PC-3 (cell line): ENCODE data around the gene TOR2A. TPM values are rescaled to one million over a fixed set of nuclear protein-coding genes. Genes with fewer than 3 reads are reported as not detected.

Source experiments
- ATAC-seq: fragments of 200-7000 bp; cut with Tn5 transposase; 2 replicates; pipeline ENCODE4 v1.9.1; 2020; ENCODE audit warnings: mild to moderate bottlenecking, moderate library complexity
- BruUV-seq: library from RNA; stranded (reverse); fragments of 400-500 nt; replicated peaks from 2 replicates; lab custom pipeline; 2021; lab: Mats Ljungman, UMichigan
- CTCF ChIA-PET: fragments of 300-600 bp; sonication (Branson Sonifier 250); formaldehyde crosslinking; loops from one replicate; lab custom pipeline; 2022; ENCODE audit warnings: antibody characterized with exemption; lab: Charles Lee
- POLR2A ChIA-PET: fragments of 300-600 bp; sonication (Branson Sonifier 250); formaldehyde crosslinking; loops from one replicate; lab custom pipeline; 2022; ENCODE audit warnings: antibody characterized with exemption; ENCODE audit not compliant: unreplicated experiment; lab: Charles Lee
- DNase-seq: peaks from one replicate; pipeline ENCODE4 v3.0.0-alpha.2; 2015
- H2AFZ ChIP-seq: fragments of 300-600 bp; sonication (generic); 2 replicates; pipeline ENCODE4 v1.6.0; 2016; ENCODE audit warnings: antibody characterized with exemption, low read length
- H3F3A ChIP-seq: fragments of 300-600 bp; sonication (generic); one replicate; pipeline ENCODE4 v1.6.0; 2017; ENCODE audit warnings: antibody characterized with exemption, low read length, control low read depth, mild to moderate bottlenecking; ENCODE audit not compliant: unreplicated experiment
- H3K27ac ChIP-seq: fragments of 300-600 bp; sonication (generic); 2 replicates; pipeline ENCODE4 v1.5.1; 2016; ENCODE audit warnings: mild to moderate bottlenecking, low read length
- H3K27me3 ChIP-seq: fragments of 300-600 bp; sonication (generic); 2 replicates; pipeline ENCODE4 v1.6.1; 2016; ENCODE audit warnings: low read length, mixed read lengths
- H3K36me3 ChIP-seq: fragments of 300-600 bp; sonication (generic); 2 replicates; pipeline ENCODE4 v1.6.1; 2016; ENCODE audit warnings: low read depth, mixed run types, low read length, mixed read lengths
- H3K4me1 ChIP-seq: fragments of 300-600 bp; sonication (generic); 2 replicates; pipeline ENCODE4 v1.5.1; 2016; ENCODE audit warnings: low read length; ENCODE audit not compliant: insufficient read depth
- H3K4me2 ChIP-seq: fragments of 300-600 bp; sonication (generic); 2 replicates; pipeline ENCODE4 v1.6.0; 2016; ENCODE audit warnings: low read length
- H3K4me3 ChIP-seq: fragments of 300-600 bp; sonication (generic); 2 replicates; pipeline ENCODE4 v1.5.1; 2016; ENCODE audit warnings: mild to moderate bottlenecking, low read length, mixed read lengths
- H3K79me2 ChIP-seq: fragments of 300-600 bp; sonication (generic); 2 replicates; pipeline ENCODE4 v1.6.1; 2017; ENCODE audit warnings: low read length, mixed read lengths
- H3K9ac ChIP-seq: fragments of 300-600 bp; sonication (generic); 2 replicates; pipeline ENCODE4 v1.6.0; 2016; ENCODE audit warnings: mild to moderate bottlenecking, low read length
- H3K9me2 ChIP-seq: fragments of 300-600 bp; sonication (generic); replicated peaks from 2 replicates; pipeline ENCODE4 v1.6.1; 2016; ENCODE audit warnings: mixed run types, low read length, mixed read lengths
- H3K9me3 ChIP-seq: fragments of 300-600 bp; sonication (generic); 2 replicates; pipeline ENCODE4 v1.6.1; 2016; ENCODE audit warnings: low read length, mixed read lengths
- H4K20me1 ChIP-seq: fragments of 300-600 bp; sonication (generic); 2 replicates; pipeline ENCODE4 v1.6.1; 2016; ENCODE audit warnings: low read length, mixed read lengths
- CTCF ChIP-seq: fragments of 300-600 bp; sonication (generic); conservative IDR thresholded peaks from 2 replicates; pipeline ENCODE4 v1.5.1; 2017; ENCODE audit warnings: antibody characterized with exemption, low read depth, mild to moderate bottlenecking, low read length
- EZH2 ChIP-seq: fragments of 300-600 bp; sonication (generic); IDR thresholded peaks from one replicate; pipeline ENCODE4 v1.6.1; 2017; ENCODE audit warnings: antibody characterized with exemption, mild to moderate bottlenecking, low read length; ENCODE audit not compliant: unreplicated experiment
- EZH2phosphoT487 ChIP-seq: fragments of 300-600 bp; sonication (generic); IDR thresholded peaks from 2 replicates; pipeline ENCODE4 v1.6.1; 2018; ENCODE audit warnings: mild to moderate bottlenecking, antibody characterized with exemption, low read length, borderline replicate concordance
- intact Hi-C: fragments of 100-400 bp; cut with micrococcal nuclease; formaldehyde crosslinking; loops from 2 replicates; pipeline ENCODE4 v1.9.0; 2023
- total RNA-seq: library from RNA; depleted of rRNA; stranded (reverse); fragments of >200 nt; gene quantifications from 2 replicates; pipeline ENCODE4 v1.2.3, GENCODE V29; 2014

Gene TOR2A
- total RNA-seq, 1 experiment from 2014 or later = 14.1 TPM

- intact Hi-C loops = no loop called here
- no peak for ATAC-seq
- Histone ChIP-seq H3K9me3 (no peaks in the 10 kb centered on the region), H3K4me1 (peaks cover 7% of the 10 kb centered on the region; the same call in 1 of the 2 replicates), H3K9me2 (no peaks in the 10 kb centered on the region), H3K27me3 (no peaks in the 10 kb centered on the region), H4K20me1 (no peaks in the 10 kb centered on the region), H3K79me2 (no peaks in the 10 kb centered on the region), H3K9ac (no peak overlapping the region), H3K36me3 (no peaks in the 10 kb centered on the region), H3K4me2 (no peak overlapping the region), H2AFZ (no peak overlapping the region), H3K4me3 (no peak overlapping the region), H3K27ac (no peak overlapping the region), H3F3A (no peaks in the 10 kb centered on the region)
- TF ChIP-seq CTCF (no peak), EZH2phosphoT487 (no peak), EZH2 (no peak)
- BruUV-seq = no TSS peak
- ChIA-PET POLR2A (no interaction called here), CTCF (no interaction called here)
- DNase-seq = no peak
Observed at GRCh38 chr9:127739614-127740330, 4.7 kb upstream of the TOR2A start.

- no TSS peak for BruUV-seq
- intact Hi-C loops = no loop called here
Observed at GRCh38 chr9:127738666-127739065, 3.6 kb upstream of the TOR2A start.

More at GRCh38 chr9:127738666-127739065, 3.6 kb upstream of the TOR2A start:
- POLR2A ChIA-PET = no interaction called here
- Histone ChIP-seq H3K9ac (no peak overlapping the region), H3K4me1 (peaks cover 15% of the 10 kb centered on the region), H3K36me3 (no peaks in the 10 kb centered on the region), H3K9me2 (no peaks in the 10 kb centered on the region), H3K27me3 (no peaks in the 10 kb centered on the region), H3K4me3 (no peak overlapping the region), H3K4me2 (no peak overlapping the region), H3F3A (no peaks in the 10 kb centered on the region), H3K79me2 (no peaks in the 10 kb centered on the region), H3K9me3 (no peaks in the 10 kb centered on the region), H2AFZ (no peak overlapping the region), H3K27ac (no peak overlapping the region), H4K20me1 (no peaks in the 10 kb centered on the region)
- DNase-seq (no peak), ATAC-seq (no peak)
- TF ChIP-seq EZH2phosphoT487 (no peak), EZH2 (no peak), CTCF (no peak)
- CTCF ChIA-PET = no interaction called here
